Measurements from ENCODE around the gene MAP4K3. TPM values are rescaled to one million over a fixed set of nuclear protein-coding genes. Genes with fewer than 3 reads are reported as not detected.
A peak's percentile ranks its signal among the peaks of the same experiment; 100 is the strongest.

MAP4K3 gene
- total and polyA plus RNA-seq, 10 of the 15 experiments (the other 5 are each of a cell fraction or from before 2014, with no cell fraction given) = 0.04 to 0.95 (median 0.21) TPM; not detected in 1

DNA sequence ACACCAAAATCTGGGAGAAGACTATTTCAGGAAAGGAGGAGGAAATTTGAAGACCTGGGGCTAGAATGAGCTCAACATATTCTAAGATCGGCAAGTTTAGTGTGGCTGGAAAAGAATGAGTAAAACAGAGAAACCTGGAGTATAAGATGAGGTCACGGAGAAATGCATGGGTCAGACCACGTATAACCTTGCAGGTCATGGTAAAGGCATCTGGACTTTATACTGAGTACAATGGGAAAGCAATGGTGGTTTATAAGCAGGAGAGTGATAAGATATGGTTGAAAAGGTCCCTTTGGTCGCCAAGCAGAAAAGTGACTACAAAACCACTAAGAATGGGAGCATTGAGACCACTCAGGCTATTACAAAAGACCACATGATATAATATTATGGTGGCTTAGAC lies 102.1 kb downstream of the MAP4K3 start (continued):
- TF ChIP-seq, protein P1, sequence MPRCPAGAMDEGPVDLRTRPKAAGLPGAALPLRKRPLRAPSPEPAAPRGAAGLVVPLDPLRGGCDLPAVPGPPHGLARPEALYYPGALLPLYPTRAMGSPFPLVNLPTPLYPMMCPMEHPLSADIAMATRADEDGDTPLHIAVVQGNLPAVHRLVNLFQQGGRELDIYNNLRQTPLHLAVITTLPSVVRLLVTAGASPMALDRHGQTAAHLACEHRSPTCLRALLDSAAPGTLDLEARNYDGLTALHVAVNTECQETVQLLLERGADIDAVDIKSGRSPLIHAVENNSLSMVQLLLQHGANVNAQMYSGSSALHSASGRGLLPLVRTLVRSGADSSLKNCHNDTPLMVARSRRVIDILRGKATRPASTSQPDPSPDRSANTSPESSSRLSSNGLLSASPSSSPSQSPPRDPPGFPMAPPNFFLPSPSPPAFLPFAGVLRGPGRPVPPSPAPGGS (IDR thresholded peaks at IDR 0.05; ENCODE audit: borderline replicate concordance, insufficient read depth, low read depth, low read length, poor library complexity, severe bottlenecking) = no peak
- TF ChIP-seq, protein P2, sequence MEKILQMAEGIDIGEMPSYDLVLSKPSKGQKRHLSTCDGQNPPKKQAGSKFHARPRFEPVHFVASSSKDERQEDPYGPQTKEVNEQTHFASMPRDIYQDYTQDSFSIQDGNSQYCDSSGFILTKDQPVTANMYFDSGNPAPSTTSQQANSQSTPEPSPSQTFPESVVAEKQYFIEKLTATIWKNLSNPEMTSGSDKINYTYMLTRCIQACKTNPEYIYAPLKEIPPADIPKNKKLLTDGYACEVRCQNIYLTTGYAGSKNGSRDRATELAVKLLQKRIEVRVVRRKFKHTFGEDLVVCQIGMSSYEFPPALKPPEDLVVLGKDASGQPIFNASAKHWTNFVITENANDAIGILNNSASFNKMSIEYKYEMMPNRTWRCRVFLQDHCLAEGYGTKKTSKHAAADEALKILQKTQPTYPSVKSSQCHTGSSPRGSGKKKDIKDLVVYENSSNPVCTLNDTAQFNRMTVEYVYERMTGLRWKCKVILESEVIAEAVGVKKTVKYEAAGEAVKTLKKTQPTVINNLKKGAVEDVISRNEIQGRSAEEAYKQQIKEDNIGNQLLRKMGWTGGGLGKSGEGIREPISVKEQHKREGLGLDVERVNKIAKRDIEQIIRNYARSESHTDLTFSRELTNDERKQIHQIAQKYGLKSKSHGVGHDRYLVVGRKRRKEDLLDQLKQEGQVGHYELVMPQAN (conservative IDR thresholded peaks at IDR 0.05) = no peak
- TF ChIP-seq NFYA (IDR thresholded peaks at IDR 0.05; ENCODE audit: borderline replicate concordance, low read depth, low read length) = no peak
- TF ChIP-seq POLR2AphosphoS5 (IDR thresholded peaks at IDR 0.05; ENCODE audit: low read length) = no peak
- no peak for TF ChIP-seq CHD4 (IDR thresholded peaks at IDR 0.05)
- no peak for TF ChIP-seq ZNF207 (IDR thresholded peaks at IDR 0.05; ENCODE audit: borderline replicate concordance)
- TF ChIP-seq BACH1 (IDR thresholded peaks at IDR 0.05; ENCODE audit: borderline replicate concordance) = no peak

DNA sequence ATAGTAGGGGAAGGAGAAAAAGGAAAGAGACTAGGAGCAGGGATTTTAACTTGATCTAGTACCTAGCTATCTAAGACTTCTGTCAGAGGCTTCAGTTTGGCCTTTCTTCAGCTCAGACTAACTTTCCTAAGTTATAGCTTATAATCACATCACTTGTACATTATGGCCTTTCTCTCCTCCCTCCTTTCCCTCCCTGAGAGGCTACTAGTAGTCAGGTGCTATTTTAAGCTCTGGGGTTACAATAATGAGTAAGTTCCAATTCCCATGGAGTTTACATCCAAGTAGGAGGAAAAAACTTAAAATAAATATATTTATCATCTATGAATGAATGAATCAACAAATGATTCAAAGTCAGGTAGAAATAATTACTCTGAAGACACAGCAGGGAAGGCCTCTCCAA lies 102.6 kb downstream of the MAP4K3 start:
- in situ Hi-C loops (cut with MboI) (no loop called here), intact Hi-C loops (cut with micrococcal nuclease; ENCODE audit: unreplicated experiment) (no loop called here)
- CTCF ChIA-PET = no interaction called here
- ATAC-seq (no peak), FAIRE-seq (no peak), DNase-seq (ENCODE audit: low read depth, low spot score) (no peak)
- no peaks in the 10 kb centered on the region for H3K36me3 ChIP-seq (ENCODE audit: control insufficient read depth in 2 of 2, insufficient read depth in 2 of 2, low read length in 1 of 2)
- BruUV-seq (replicated peaks) = TSS peak; percentile 45
- H3K4me2 ChIP-seq (ENCODE audit: control insufficient read depth, insufficient read depth) = no peak overlapping the region
- H3K27ac ChIP-seq (ENCODE audit: control insufficient read depth, insufficient read depth) = no peak overlapping the region
- no peak overlapping the region for H3K4me3 ChIP-seq
- H3K9me3 ChIP-seq (replicated peaks; ENCODE audit: control insufficient read depth, insufficient read depth, low read length) = no peaks in the 10 kb centered on the region
- SMC1A ChIA-PET (ENCODE audit: uncharacterized antibody, unreplicated experiment) = interaction anchor here (0.9 to 1.4 kb wide), 2 partner anchors 9 to 11 kb away, joined by 3 to 5 read pairs; no protein-coding TSS in a partner anchor
- H4K20me1 ChIP-seq (ENCODE audit: control insufficient read depth, insufficient read depth) = no peaks in the 10 kb centered on the region
- RAD21 ChIA-PET (ENCODE audit: unreplicated experiment) = interaction anchor here (1.6 kb wide), 1 partner anchor 42 kb away, joined by 4 read pairs; no protein-coding TSS in a partner anchor
- H3K27me3 ChIP-seq (replicated peaks in 1 of 2; ENCODE audit: control insufficient read depth in 2 of 2, insufficient read depth in 2 of 2, low read length in 1 of 2) = no peaks in the 10 kb centered on the region
- no peak overlapping the region for H2AFZ ChIP-seq (ENCODE audit: control insufficient read depth, low read depth, low read length)
- POLR2A ChIA-PET = interaction anchor here (0.8 kb wide), 1 partner anchor 11 kb away, joined by 4 read pairs; no protein-coding TSS in a partner anchor
- H3K79me2 ChIP-seq (ENCODE audit: control insufficient read depth, insufficient read depth, low read length) = no peaks in the 10 kb centered on the region
- H3K9ac ChIP-seq (ENCODE audit: control insufficient read depth, insufficient read depth, low read length) = no peak overlapping the region
- no peaks in the 10 kb centered on the region for H3K4me1 ChIP-seq (ENCODE audit: control insufficient read depth, insufficient read depth, low read length)
- TF ChIP-seq IRF4 (IDR thresholded peaks at IDR 0.05; ENCODE audit: low read depth, low read length) = no peak
- no peak for TF ChIP-seq YY1 (IDR thresholded peaks at IDR 0.05; ENCODE audit: low read depth, low read length)
- no peak for TF ChIP-seq SREBF2 (IDR thresholded peaks at IDR 0.05; ENCODE audit: low read length)
- TF ChIP-seq SRF (IDR thresholded peaks at IDR 0.05; ENCODE audit: low read depth in 2 of 2, low read length in 2 of 2) = no peak
- no peak for TF ChIP-seq TARDBP (IDR thresholded peaks at IDR 0.05; ENCODE audit: borderline replicate concordance)
- no peak for TF ChIP-seq SMARCA5 (IDR thresholded peaks at IDR 0.05)
- no peak for TF ChIP-seq SMAD1 (IDR thresholded peaks at IDR 0.05; ENCODE audit: low read depth, partially characterized antibody)
- TF ChIP-seq BACH1 (IDR thresholded peaks at IDR 0.05; ENCODE audit: borderline replicate concordance) = no peak
- TF ChIP-seq, protein P3, sequence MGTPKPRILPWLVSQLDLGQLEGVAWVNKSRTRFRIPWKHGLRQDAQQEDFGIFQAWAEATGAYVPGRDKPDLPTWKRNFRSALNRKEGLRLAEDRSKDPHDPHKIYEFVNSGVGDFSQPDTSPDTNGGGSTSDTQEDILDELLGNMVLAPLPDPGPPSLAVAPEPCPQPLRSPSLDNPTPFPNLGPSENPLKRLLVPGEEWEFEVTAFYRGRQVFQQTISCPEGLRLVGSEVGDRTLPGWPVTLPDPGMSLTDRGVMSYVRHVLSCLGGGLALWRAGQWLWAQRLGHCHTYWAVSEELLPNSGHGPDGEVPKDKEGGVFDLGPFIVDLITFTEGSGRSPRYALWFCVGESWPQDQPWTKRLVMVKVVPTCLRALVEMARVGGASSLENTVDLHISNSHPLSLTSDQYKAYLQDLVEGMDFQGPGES (IDR thresholded peaks at IDR 0.05) = no peak
- no peak for TF ChIP-seq EED (IDR thresholded peaks at IDR 0.05; ENCODE audit: low read depth)
- no peak for TF ChIP-seq ZNF217 (IDR thresholded peaks at IDR 0.05)
- TF ChIP-seq POLR2AphosphoS2 (IDR thresholded peaks at IDR 0.05; ENCODE audit: low read depth, low read length) = no peak
- TF ChIP-seq CHD1 (IDR thresholded peaks at IDR 0.05; ENCODE audit: low read depth, low read length) = no peak
- TF ChIP-seq, protein P1 (IDR thresholded peaks at IDR 0.05; ENCODE audit: borderline replicate concordance, insufficient read depth, low read depth, low read length, poor library complexity, severe bottlenecking) = no peak
